ENCODE results near the gene DRD3.

DNA sequence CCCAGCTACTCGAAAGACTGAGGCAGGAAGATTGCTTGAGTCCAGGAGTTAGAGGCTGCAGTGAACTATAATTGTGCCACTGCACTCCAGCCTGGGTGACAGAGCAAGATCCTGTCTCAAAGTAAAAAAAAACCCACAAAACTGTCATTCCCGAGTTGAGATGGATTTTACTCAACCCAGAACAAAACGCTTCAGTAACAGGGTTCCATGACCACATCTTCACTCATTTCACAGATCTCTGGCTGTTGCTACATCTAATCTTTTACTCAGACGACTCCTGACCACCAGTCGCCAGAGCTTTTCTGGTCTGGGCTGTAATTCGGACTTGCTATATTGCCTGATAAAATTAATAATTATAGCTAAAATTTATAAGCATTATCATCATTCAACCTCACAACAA, 2.4 kb downstream of the DRD3 start:
- no peak for TF ChIP-seq CTCF (IDR thresholded peaks at IDR 0.05)
- no peak for TF ChIP-seq POLR2A (IDR thresholded peaks at IDR 0.05)
